GM18909 (cell line): ENCODE results near the gene FASLG.
A peak's percentile ranks its signal among the peaks of the same experiment; 100 is the strongest.
"Not testable (repeated sequence)": the region's sequence is repeated elsewhere in the genome, so short reads cannot be mapped to it uniquely, and the experiment has no call there.

ENCODE experiments used
- ATAC-seq: cut with Tn5 transposase; IDR thresholded peaks from one replicate; pipeline ENCODE4 v1.9.1; 2021; ENCODE audit warnings: mild to moderate bottlenecking; ENCODE audit not compliant: unreplicated experiment, poor library complexity

Gene FASLG, protein sequence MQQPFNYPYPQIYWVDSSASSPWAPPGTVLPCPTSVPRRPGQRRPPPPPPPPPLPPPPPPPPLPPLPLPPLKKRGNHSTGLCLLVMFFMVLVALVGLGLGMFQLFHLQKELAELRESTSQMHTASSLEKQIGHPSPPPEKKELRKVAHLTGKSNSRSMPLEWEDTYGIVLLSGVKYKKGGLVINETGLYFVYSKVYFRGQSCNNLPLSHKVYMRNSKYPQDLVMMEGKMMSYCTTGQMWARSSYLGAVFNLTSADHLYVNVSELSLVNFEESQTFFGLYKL

GRCh38 chr1:172658871-172659453 lies at the start of gene FASLG:
Gene FASLG (plus strand): TSS chr1:172659103. CDS start chr1:172659202, 99 bp downstream.
- ATAC-seq = no peak

GRCh38 chr1:172609528-172609927 lies 49.4 kb upstream of the FASLG start:
- ATAC-seq = no peak

- no peak for ATAC-seq
Observed at GRCh38 chr1:172612478-172612877, 46.4 kb upstream of the FASLG start.

DNA sequence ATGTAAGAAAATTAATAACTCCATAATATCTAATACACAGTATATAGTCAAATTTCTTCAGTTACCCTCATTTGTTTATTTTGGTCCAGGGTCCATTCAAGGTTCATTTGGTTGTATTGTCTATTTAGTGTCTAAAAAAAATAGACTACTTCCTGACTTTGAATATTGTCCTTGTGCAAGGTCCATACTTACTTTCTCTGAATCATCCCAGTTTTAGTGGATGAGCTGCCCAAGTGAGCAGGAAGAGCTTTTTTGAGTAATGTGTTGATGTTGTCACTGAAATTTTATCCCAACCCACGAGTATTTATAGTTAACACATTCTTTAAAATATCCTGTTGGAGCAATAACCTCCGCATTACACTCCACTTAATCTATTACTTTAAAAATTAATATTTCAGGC lies 45.6 kb upstream of the FASLG start:
- no peak for ATAC-seq

DNA sequence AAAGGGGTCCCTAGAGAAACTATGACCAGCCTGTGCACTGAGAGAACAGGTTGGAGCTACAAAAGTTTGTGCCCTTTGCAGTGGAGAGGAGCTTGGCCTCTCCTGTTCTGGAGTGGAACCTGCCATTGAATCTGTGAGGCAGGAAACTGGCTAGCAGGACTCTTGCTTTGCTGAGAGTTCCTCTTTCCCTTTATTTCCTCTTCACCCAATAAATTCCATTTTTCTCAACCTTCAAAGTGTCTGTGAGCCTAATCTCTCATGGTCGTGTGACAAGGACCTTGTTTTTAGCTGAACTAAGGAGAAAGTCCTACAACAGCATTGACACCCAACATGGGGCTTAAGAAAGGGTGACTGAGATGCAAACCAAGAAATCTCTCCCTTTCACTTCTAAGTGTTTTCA lies 42.7 kb upstream of the FASLG start:
- no peak for ATAC-seq

DNA sequence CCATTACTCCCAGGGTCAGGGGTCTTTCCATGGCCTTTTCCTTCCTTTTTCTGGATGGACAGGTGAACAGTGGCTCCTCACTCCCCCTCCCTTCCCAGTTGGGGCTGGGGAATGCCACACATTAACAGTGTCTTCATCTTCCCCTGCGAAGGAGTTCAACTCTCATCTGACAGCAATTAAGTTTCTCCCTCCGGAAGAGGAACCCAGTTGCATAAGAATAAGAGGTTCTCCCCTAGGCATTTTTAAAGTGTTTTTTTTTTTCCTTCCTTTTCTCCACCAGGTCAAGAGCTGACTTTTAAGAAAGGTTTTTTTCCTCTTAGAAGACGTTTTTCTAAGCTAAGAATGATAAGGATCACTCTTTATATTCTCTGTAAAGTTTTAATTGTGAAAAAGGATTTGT lies 42.3 kb upstream of the FASLG start:
- no peak for ATAC-seq

- ATAC-seq = not testable (repeated sequence)
Observed at GRCh38 chr1:172620603-172621002, 38.3 kb upstream of the FASLG start.

- ATAC-seq = no peak
Observed at GRCh38 chr1:172622541-172622940, 36.4 kb upstream of the FASLG start.

DNA sequence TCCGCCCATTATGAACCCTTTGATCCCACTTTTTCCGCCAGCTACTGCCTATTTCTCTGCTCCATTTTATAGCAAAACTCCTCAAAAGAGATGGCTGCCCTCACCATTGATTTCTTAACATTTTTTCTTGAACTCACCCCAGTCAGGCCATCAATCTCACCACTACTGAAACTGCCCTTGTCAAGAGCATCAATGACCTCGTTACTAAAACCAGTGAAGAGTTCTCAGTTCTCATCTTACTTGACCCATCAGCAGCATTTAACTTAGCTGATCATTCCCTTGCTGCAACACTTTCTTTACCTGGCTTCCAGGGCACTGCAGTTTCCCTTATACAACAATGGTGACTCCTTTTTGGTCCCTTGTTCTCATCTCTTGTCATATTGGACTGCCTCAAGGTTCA lies 35.2 kb upstream of the FASLG start:
- no peak for ATAC-seq

GRCh38 chr1:172626845-172627244 lies 32.1 kb upstream of the FASLG start:
- ATAC-seq = no peak

- no peak for ATAC-seq
Observed at GRCh38 chr1:172627702-172628101, 31.2 kb upstream of the FASLG start.

DNA sequence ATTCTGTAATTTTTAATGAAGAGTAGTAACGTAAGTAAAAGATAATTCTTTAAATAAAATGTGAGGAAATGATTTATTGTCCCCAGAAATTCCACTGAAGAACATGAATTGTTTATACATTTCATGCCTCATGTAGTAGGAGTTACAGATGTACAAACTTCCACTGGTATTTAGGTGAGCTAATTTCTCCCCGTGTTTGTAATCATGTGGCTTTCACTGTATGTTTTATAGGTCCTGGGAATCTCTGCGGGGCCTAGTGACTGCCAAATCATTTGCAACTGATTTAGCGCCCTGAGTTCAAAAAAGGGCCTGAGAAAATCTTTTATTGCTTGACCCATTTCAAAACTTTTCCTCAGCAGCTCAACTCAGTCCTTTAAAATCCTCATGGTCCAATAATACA lies 30.5 kb upstream of the FASLG start:
- ATAC-seq = no peak

GRCh38 chr1:172629170-172629569 lies 29.7 kb upstream of the FASLG start:
- ATAC-seq = no peak

DNA sequence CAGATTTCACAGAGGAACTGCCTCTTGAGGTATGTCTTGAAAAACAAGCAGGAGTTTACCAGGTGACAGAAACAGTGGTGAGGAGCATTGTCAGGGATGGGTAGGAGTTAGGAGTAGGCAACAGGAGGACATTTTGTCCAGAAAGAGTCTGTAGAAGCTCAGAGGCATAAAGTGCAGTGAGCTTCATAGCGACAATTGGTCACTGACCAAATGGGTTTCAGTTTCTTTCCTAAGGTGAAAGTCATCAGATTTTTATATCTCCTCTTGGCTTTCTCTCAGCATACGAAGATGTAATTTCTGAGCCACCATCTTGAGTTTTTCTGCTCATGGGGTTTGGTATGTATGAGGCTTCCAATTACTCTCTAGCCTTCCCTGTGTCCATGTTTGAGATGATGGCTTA lies 29.3 kb upstream of the FASLG start:
- ATAC-seq = no peak

GRCh38 chr1:172630056-172630818 lies 28.7 kb upstream of the FASLG start:
- ATAC-seq = no peak

DNA sequence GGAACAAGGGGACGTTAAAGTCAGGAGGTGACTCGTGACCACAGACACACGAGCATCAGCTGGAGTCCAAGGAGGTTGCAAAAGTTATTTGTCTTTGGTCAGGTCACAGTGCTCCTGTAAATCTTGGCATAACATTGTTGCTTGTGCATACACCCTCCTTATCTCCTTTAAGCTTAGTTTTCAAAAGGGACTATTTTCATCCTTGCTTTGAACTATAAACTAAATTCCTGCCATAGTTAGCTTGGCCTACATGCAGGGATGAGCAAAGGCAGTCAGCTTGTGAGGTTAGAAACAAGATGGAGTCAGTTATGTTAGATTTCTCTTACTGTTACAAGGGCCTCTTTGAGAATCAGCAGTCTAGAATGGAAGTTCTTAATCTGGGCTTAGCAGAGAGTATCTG lies 28.0 kb upstream of the FASLG start:
- ATAC-seq = no peak

- ATAC-seq = no peak
Observed at GRCh38 chr1:172637522-172637921, 21.4 kb upstream of the FASLG start.

DNA sequence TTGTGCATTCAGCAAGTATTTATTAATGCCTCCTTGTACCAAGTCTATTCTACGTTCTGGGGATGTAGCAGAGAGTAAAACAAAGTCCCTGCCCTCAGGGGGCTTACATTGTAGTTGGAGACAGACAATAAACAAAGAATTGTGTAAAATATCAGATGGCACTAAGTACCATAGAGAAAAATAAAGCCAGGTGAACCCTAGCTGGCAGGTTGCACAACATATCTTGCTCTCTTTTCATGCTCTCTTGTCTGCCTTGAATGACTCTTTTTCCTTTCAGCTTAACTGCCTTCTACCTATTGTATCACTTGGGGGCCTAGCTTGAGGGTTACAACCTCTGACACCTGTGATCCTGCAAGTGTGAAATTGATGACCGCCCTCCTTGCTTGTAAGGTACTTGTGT lies 20.7 kb upstream of the FASLG start:
- no peak for ATAC-seq

DNA sequence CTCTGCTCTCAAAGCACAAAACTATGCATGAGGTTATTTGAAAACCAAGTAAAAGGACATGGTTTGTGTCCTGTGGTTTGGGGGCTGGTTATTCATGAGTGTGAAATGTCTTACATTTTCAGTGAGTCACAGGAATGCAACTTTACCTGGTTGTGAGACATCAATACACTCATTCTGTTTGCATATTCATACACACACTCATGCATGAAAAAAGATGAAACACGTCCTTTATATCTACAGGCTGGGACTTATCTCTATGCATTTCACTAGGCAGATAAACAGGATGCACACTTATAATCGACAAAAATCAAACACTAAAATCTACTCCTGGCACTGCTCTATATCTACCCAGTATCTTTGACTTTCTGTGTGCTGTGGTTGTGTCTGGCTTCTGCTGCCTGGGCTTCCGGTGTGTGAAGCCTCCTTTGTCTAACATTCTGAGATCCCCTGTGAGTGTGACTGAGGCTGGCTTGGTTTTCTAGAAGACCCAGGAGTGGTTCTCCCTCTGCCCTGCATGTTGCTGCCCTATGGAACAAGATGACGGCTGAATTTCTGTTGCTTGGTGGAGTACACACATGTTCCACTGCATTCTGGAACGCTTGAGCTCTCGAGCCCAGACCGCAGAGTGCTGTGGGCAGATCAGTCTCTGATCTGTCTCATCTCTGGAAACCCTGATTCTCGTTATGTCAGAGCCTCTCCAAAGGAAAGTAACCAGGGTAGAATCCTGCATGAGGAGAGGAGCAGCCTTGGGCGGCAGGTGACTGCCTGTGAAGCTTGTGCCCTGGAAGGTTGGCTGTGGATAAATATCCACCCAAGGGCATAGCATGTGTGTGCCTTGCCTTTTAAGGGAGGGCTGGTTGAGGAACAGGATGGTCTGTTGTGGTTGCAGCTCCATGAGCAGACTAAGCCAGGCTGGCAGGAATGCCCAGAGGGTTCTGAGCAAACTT lies 19.7 kb upstream of the FASLG start:
- ATAC-seq = peak; percentile 77

DNA sequence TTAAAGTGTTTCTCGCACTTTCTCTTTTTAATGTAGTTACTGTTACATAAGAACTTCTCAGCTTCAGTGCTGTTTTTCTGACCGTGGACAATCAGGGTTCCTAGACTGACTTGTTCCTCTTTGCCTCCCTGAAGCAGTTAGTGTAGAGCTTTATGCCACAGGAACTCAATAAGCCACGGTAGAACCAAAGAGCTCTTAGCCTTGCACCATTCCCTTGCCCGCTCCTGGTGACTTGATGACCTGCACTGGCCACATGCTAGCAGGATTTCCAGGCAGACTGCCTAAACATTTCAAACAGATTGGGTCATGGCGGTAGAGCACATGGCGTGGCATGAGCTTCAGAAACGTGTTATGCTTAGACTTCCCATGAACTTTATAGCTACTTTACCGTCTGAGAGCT lies 18.8 kb upstream of the FASLG start:
- no peak for ATAC-seq
